GM18519 (cell line): ENCODE results near the gene PITPNM3.
"Not testable (repeated sequence)": the region's sequence is repeated elsewhere in the genome, so short reads cannot be mapped to it uniquely, and the experiment has no call there.

Experiments used
- ATAC-seq: cut with Tn5 transposase; IDR thresholded peaks from one replicate; pipeline ENCODE4 v1.9.1; 2021; ENCODE audit warnings: mild to moderate bottlenecking, moderate library complexity; ENCODE audit not compliant: unreplicated experiment, low FRiP score

Gene PITPNM3

GRCh38 chr17:6485646-6486412, 70.5 kb downstream of the PITPNM3 start:
- ATAC-seq, result no peak

DNA sequence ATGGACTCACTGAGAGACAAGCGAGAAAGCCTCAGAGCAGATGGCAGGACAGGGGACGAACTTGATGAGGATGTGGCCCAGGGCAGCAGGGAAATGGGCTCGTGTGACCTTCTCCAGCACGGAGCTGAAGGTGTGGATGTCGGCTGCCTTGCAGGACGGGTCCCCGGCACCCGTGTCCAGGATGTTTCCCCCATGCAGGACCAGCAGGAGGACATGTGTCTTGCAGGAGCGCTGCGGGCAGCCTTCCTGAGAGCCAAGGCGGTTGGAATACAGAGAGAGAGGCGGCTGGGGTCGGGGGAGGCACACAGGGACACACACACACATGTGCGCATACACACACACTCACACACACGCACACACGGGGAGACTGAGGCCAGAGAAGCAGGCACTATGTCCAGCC, 72.8 kb downstream of the PITPNM3 start:
- no peak for ATAC-seq

GRCh38 chr17:6482796-6483195, 73.6 kb downstream of the PITPNM3 start:
- ATAC-seq, result not testable (repeated sequence)

GRCh38 chr17:6482105-6482455, 74.3 kb downstream of the PITPNM3 start:
- ATAC-seq, result no peak

DNA sequence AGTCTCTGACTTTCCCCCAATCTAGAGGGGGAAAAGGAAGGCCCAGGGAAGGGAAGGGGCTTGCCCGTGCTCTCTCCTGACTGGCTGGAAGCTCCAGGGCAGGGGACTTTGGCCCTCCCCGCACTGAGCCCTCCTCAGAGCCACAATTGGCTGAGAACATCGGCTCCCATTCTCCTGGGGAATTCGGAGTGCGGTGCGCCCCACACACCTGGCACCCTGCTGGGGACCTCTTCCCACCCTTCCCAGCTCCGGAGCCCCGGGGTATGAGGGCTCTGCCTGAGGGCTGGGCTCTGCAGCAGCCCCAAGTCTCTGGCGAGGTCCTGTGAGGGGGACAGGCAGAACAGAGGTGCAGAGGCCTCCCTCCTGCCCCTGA, 76.1 kb downstream of the PITPNM3 start:
- no peak for ATAC-seq

- ATAC-seq, result no peak
These were observed 76.6 kb downstream of the PITPNM3 start for GRCh38 chr17:6479622-6480302.

GRCh38 chr17:6478486-6478885, 77.9 kb downstream of the PITPNM3 start:
- ATAC-seq, result no peak

- ATAC-seq, result no peak
These were observed 78.4 kb downstream of the PITPNM3 start for GRCh38 chr17:6477831-6478383.

DNA sequence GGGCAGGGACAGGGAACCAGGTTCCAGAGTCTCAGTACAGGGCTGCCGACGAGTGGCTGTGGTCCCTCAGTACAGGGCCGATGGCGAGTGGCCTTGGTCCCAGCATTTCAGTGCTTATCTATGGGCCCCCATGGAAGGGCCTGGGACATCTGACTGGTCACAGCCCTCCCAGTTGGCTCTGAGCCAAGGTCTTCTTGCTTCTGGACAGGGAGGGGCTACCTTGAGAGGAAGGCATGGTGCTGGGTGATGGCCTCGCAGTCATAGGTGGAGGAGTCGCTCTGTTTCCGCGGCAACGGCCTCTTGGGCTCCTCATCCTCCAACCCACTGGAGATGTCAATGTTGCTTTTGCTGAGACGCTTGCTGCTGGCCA, 79.6 kb downstream of the PITPNM3 start:
- ATAC-seq, result no peak

- ATAC-seq, result no peak
These were observed 80.1 kb downstream of the PITPNM3 start for GRCh38 chr17:6476076-6476809.

GRCh38 chr17:6475411-6475810, 80.9 kb downstream of the PITPNM3 start:
- ATAC-seq, result no peak

DNA sequence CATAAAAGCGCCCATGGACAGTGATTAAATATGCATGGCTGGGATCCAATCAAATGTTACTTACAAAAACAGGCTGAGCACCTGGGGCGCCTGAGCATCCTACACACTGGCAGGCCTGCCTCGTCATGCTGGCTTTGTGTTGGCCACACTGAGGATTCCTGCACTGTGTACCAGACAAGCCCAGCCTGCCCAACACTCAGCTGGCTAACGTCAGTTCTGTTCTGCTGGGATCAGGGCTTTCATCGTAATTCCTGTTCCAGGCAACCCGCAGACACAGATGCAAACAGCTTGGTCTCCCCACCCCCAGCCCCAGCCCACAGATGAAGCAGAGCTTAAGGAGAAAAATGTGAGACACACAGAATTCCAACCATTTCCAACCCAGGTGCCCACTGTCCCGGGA, 81.4 kb downstream of the PITPNM3 start:
- no peak for ATAC-seq

GRCh38 chr17:6474376-6474775, 82.0 kb downstream of the PITPNM3 start:
- no peak for ATAC-seq

- no peak for ATAC-seq
These were observed 83.1 kb downstream of the PITPNM3 start for GRCh38 chr17:6473128-6473767.

DNA sequence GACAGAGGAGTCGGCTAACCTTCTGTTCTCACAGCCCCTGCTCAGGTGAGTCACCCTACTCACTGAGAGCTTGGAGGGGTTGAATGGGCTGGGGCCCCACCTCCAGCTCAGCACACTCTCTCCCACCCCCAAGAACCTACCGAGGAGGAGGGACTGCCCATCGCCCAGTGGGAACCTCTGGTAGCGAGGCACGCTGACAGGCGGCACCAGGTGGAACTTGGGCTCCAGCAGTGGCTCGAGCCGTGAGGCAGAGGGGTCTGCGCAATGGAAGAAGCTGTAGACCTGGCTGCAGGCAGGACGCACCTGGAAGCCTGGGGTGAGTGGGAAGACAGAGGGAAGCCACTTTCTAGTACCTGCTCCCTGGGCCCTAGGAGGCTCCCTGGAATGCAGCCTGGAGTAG, 83.8 kb downstream of the PITPNM3 start:
- no peak for ATAC-seq

DNA sequence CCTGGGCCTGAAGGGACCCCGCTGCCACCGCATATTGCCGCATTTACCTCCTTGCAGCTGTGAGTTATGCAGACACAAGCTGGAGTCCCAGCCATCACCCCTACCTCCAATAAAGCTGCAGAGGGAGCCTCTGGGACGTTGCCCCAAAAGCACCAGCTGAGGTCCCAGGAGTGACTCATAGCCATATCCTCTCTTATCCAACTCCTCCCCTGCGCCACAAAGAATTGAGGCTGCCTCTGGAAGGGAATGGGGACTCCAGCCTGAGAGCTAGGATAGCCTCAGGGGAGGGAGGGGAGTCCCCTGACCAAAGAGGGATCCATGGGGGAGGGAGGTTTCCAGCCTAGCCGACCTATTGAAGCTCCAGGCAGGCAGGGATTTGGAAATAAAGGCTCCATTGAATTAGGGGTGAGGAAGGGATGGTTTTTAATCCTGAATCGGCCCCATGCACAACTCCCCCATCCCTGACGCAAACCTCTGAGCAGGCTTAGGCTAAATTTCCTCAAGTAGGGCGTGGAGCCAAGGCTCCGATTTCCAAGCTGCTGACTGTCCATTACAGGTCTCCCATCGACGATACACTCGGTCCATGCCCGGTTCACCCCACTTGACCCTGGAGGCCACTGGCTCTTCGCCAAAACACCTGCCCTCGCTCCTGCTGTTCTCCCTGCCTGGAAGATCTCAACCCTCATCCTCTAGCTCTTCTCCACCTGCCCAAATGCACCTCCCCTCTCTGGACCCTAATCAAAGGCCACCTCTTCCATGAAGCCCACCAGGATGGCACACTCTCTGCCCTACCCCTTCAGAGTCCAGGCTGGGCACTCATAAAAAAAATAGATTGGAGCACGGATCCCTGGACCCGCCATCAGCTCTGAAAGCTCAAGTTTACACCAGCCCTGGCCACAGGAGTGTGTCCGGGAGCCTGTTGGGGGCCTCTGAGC, 84.6 kb downstream of the PITPNM3 start:
- ATAC-seq, result no peak

- no peak for ATAC-seq
These were observed 85.4 kb downstream of the PITPNM3 start for GRCh38 chr17:6470751-6471521.

DNA sequence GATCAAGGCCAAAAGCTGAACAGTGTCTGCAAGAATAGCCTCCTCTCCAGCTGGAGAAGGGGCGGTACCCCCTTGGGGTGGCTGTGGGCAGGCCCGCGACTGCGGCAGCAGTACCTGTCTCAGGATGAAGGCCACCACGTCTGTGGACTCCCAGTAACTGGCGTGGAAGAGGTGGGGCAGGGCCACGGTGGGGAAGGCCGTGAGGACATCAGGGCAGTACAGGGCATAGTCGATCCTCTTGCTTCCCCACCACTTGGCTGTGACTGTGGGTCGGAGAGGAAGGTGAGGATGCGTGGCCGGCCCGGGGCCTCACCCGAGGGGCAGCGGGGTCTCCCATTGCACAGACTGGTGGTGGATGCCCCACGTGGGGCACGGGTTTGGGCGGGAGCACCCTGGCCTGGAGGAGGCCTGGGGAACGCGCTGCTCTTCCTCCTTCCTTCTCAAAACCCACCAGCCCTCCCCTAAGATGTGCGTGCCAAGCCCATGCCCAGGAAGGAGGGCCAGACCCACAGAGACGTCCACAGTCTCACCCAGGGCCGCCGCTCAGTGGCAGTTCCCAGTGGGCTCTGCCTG, 86.1 kb downstream of the PITPNM3 start:
- no peak for ATAC-seq
